NCI-H128 (cell line): ENCODE measurements around the gene SNPH.

Experiments
- DNase-seq: peaks from one replicate; lab custom pipeline; 2025; ENCODE audit not compliant: unreplicated experiment; lab: John Stamatoyannopoulos, UW

Gene SNPH

DNA sequence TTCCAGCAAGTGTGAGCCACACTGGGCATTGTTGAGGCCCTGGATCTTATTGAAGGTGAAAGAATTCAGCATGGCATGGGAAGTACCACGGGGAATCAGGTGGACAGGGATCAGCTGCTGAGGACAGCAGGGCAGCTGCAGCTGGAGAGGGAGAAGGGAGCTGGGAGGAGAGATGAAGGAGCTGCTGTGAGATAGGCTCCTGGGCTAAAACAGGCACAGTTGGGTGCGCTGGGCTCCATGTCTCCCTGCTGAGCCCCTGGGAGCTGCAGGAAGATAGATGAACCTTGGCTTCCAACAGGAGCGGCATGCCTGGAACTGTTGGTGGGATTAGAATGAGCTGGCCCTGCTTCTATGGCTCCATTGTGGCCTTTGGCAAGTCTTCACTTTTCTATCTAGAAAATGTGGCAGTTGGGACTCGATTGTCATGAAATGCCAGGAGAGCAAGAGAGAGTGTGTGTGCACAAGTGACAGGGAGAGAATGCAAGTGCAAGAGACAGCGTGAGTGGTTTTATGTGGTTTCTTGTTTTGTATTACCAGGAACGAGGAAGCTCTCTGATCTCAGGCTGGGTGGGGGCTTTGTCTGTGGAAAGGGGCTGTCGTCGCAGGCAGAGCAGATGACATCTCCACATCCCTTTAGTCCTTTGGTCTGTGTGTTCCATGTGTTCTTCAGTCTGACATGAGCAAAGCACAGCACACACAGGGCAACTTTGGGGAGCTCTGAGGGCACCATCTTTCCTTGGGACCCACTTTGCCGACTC is 20.4 kb downstream of the SNPH start:
- DNase-seq = no peak

DNA sequence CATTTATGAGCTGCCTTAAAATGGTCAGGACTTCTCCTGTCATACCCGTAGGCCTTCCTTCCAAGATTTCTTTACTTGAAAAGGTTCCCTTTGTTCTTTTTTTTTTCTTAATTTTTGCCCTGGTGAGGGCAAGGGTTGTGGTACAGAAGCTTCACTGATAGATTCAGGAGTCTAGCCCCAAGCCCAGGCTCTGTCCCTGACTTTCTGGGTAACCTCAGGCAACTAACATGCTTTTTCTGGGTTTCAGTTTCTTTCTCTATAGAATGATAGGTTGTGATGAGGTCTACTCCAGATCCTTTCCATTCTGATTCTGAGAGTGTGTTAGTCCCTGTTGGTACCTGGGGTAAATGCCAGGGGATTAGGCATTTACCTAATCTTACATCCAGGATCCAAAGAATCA is 21.2 kb downstream of the SNPH start:
- DNase-seq = no peak

DNA sequence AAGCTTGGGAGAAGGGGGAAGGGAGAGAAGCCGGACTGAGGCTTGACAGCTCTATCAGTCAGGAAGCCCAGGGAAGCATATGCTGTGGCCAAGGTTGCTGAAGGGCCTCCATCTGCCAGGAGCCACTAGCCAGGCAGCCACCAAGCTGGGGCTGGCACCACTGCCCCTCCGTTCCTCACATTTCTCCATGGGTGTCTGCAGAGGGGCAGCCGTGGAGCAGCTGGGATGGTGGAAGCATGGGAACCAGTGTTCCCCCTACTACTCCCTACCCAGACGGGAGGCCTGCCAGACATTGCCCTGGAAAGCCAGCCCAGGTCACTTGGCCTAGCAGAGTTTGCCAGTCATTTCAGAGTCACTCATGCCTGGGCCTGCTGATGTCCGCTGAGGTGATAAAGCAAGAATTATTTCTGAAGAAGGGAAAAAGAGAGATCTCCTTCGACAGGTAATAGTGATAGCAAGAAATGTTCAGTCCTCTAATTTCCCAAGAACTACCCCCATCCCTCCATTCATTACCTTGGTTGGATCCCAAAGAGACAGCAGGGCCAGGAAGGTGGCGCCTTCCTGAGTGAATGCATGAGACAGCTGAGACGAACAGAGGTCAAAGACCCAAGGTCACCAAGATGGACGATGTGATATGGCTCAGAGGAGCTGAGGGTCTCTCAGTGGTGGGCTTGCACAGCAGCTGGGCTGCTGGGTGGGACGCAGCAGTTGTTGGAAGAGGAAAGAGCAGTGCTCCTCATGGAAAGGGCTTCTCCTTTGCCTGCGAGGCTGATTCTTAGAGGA is 21.9 kb downstream of the SNPH start:
- no peak for DNase-seq

DNA sequence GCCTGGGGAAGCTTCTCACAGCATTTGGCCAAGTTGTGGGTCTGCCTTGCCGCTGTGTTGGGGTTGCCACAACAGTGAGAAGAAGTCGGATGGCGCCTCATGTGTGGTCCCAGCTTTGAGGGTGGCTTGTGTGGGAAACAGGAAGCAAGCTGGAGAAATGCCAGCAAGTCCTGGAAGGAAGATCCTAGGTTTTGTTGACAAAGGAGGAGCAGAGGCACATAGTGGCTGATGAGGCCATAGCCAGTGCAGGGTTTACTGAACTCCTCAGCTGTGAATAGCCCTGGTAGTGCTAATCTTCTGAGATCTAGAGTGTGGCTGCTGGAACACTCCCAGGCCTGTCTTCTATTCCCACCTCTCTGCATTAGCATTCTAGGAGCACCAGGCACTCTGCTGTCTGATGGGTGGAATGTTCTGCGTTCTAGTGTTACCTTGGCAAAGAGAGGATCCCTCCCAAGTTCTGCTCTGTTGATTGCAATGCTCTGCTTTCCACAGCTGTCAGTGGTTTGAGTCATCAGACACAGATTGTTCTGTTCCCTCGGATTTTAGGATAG is 25.2 kb downstream of the SNPH start:
- no peak for DNase-seq

DNA sequence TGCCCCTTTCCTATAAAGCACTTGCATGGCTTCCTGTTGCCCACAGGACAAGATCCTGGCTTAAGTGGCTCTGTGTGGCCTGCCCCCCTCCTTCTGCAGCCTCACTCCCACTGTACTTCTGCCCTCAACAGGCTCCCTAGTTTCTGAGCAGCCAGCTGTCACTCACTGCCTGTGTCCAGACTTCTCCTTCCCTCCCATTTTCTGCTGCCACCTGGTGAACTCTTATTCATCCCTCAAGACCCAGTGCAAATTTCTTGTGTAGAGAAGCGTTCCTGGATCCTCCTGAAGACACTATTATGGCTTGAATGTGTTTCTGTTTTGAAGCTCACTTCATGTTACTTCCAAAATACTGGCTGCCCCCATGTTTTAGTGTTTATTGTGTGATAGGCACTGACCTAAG is 26.5 kb downstream of the SNPH start:
- DNase-seq = no peak

DNA sequence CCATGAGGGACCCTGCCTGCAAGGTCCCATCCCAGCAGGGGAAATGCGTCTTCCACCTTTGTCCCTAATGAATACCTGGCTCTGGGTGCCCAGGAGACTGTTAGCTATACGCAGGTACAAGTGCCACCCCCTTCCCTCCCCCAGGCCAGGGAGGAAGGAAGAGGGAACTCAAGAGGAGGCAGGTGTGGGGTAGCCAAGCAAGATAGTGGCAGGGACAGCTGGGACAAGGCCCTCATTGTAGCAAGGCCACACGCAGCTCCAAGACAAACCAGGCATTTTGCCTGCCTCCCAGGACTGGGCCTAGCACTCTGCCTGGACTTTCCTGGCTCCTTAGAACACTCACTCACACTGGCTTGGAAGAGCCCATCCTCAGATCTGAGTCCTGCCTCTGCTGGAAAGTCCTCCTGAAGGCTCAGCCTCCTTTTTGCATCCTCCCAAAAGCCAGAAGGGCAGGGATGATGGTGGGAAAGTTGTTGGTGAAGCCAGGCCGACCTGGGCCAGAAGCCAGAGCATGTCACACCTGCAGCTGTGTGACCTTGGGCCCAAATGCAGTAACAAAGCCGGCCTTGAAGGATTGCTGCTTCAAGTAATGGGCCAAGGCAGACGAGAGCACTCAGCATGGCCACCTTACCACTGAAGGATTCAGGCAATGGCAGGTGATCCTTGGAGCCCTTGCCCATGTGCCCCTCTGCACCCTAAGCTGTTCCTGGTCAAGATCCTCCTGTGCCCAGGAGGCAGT is 27.7 kb downstream of the SNPH start:
- no peak for DNase-seq

DNA sequence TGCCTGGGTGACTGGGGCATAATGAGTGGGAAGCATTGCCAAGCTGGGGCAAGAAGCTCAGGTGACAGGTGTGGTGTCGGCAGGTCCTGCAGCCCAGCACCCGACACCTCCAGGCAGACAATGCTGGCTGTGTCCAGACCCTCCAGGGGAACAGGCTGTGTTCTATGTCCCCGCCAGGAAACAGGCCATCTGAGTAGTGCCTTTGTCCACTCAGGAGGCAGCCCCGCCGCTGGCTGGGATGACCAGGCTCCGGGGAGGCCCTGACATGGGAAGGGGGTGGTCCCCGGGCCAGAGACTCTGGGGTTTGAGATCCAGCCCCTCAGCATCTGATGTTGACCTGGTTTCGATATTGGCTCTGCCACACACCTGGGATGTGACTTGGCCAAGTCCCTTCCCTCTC is 28.4 kb downstream of the SNPH start:
- no peak for DNase-seq

DNA sequence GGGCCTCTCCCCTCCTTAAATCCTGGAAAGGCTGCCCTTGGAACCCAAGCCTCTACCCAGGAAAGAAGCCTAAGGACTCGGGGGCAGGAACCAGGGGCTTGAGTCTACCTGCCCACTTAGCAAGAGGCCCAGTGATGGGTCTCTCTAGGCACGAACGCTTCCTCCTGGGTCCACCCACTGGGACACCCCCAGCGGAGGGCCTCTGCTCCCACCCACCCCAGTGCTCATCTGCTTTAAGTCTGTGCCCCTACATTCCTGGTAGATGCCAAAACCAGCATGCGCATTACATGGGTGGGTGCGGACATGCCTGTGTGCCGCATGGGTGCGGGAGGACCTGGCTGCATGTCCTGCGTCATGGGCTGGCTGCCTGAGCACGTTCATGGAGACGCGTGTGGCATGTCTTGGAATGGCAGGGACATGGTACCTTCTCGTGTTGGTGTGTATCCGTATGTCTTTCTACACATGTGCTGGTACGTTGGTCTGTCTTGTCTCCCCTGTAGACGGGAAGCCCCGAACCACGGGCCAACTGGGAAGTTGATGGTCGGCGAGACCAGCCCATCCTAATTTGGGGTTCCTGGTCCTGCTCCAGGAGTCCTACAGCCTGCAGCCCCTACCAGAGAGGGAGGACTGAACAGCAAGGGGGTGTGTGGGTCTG is 29.3 kb downstream of the SNPH start:
- DNase-seq = no peak

DNA sequence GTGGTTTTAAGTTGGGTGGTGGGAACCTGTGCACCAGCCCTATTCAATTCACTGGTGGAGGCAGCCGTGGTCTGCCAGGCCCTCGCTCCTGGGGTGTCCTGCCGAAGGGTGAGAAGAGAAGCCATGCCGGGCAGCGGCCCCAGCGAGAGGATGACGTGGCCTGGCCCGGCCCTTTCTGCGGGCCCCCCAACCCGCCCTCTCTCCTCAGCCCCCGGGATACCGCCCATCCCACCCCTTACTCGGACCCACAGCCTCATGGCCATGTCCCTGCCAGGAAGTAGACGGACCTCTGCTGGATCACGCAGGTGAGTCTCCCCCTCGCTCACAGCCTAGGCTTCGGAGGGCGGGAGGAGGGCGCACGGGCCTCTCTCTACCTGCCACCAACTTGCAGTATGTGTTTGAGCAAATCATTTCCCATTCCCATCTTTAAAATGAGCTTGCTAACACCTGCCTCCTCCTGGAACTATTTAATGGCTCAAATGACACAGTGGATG is 30.1 kb downstream of the SNPH start:
- no peak for DNase-seq

DNA sequence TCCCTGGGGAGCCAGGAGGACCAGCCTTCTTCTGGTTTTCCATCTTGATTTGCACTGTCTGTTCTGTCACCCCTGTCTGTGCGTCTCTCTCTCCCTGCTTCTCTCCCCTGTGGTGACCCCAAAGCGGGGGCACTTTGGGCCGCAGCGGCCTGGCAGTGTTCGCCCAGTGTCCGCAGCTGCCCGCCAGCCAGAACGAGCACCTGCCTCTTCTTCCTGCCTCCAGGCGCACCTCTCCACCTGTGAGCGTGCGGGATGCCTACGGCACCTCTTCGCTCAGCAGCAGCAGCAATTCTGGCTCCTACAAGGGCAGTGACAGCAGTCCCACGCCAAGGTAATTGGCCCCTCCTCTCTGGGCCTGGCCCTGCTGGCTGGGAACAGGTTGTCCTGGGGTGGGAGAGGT is 30.8 kb downstream of the SNPH start:
- DNase-seq = no peak

DNA sequence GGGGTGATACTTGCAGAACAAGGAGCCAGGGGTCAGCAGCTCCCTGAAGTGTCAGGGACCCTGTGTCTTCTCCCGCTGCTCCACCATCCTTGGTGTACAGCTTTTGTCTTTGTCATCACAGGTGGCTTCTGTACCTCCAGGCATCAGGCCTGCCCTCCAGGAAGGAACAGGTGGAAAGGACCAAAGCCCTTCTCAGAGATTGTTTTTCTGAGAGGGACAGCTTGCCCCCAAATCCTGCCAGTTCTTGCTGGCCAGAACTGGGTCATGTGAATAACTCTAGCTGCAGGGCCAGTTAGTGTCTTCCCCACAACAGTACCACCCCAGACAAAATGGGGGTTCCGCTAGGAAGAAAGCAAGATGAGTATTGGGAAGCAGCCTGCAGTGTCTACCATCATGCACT is 31.4 kb downstream of the SNPH start:
- no peak for DNase-seq

DNA sequence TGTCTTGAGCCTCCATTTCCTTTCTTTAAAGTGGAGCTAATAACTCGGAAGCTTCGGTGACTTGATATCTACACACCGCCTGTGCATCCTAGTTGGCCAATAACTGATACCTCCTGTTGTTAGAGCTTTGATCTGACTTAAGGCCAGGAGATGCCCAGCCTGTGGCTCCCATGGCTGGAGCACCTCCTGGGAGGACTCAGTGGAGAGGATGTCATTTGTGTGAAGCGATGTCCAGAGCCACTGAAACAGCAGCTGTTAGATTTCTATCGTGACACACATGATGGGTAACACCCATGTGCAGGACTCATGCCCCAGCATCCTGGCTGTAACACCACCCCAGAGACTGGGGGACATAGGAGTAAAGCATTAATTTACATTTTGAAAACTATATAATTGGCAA is 32.1 kb downstream of the SNPH start:
- no peak for DNase-seq

DNA sequence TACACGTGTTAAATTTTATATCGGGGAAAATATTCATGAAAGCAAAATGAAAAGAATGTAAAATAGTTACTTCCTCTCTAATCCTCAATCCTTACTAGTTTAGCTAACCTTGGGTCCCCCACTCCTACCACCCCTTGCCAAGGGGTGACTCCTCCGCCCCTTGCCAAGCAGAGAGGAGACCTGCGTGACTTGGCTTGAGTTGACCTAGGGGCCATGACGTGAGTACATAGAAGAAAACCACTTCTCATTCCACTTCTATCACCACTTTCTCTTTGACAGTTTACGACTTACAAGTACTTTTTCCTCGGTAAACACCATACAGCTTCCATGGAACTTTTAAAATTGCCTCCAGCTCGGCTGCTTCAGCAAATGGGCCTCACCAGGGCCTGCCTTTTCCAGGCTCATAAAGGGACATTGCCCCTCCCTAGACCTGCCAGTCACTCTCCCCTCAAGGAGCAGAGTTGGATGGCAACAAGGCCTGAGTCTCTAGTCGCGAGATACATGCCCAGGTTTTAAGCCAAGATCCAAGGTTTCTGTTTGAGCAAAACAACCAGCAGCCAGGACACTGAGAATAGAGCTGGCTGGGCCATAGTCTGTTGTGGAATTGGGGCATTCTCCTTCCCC is 32.9 kb downstream of the SNPH start:
- DNase-seq = no peak

DNA sequence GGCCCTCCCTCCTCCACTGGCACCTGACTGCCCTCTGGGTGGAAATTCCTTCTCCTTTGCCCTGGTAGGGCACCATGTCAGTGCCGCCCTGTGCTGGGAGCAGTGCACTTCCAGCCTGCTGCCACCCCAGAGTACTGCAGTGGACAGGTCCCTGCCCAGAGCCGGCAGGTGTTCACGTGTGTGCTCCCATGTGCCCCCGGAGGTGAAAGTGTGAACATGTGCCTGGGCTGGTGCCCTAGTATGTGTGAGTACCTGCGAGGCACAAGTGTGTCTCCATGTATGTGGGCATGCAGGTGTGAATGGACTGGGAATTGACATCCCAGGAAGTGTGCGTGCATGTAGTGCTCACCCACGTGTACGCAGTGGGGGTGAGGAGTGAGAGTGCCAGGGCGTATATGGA is 33.4 kb downstream of the SNPH start:
- DNase-seq = no peak

DNA sequence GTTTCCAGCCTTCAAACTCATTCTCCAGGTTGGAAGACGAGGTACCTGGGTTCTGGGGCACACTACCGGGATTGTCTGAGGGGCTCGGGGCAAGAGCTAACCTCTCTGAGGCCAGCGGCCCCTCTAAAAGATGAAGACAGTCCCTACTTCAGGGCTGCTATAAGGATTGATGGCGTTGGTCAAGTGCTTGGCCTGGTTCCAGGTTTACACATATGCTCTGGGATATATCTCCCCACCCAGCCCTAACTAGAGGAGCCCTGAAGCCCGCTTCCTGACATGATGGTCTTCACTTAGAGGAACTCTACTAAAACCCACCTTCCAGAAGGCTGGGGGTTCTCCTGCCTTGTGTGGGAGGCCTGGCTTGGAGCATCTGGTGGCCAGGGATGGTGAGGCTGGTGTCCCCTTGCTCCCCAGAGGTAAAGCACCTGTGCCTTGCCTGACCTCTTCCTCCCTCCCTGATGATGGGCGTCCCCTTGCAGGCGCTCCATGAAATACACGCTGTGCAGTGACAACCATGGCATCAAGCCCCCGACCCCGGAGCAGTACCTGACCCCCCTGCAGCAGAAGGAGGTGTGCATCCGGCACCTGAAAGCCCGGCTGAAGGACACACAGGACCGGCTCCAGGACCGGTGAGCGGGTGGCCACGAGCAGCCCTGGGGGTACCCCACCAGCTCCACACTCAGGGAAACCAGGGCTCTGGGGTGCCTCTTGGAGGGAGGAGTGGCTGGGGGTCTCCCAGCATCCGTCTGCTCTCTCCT is 34.2 kb downstream of the SNPH start:
- DNase-seq = no peak

DNA sequence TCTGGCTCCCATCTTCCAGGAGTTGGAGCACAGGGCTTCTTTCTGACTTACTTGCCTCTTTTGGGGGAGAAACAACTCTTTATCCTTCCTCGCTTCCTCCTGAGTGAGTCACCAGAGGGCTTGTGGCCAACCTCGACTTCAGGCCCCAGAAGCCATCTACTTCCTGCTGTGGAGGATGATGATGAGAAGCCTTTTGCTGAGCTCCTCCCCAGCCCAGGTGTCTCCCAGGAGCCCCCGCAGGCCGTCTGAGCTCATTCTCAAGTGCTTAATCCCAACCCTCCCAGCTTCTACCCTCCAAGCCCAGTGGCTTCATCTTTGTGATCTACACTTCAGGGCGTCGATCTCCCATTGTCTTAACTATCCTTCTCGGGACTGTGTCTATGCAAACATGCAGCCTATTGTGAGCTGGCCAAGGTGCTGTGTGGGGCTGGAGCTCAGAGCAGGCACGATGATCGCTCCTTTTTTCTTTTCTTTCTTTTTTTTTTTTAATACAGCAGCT is 35.0 kb downstream of the SNPH start:
- no peak for DNase-seq

DNA sequence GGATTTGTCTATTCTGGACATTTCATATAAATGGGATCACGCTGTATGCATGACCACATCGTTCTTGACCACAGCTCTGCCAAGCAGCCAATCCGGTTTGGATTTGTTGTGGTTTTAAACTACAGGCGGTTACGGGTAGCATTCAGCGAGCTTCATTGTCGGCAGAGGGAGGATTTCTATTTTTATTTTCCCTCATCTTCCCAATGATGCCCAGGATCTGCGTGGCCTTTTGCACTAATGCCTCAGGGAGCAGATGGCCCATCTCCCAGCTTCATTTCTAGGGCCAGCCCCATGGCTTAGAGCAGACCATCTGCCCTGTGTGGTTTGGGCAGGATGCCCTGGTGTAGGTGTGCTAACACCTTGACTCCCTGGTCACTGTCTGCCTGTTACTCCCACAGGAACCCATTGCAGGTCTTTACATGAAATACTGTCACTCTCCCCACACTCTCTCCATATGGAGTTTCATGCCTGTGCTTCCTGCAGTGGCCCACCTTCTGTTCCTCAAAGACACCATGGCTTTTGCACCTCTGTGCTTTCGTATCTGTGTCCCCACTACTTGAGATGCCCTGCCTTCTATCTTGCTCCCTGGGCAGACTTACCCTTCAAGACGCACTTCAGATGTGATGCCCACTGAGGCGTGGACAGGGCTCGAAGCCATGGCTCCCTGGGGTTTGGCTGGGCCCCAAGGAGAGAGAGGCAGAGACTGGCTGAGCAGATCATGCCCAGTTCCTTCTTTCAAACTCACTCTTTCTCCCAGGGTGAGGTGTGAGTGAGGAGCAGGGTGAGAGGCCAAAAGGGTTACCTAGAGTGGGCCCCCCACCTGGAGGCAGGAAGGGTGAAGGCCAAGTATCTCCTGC is 36.8 kb downstream of the SNPH start:
- no peak for DNase-seq

DNA sequence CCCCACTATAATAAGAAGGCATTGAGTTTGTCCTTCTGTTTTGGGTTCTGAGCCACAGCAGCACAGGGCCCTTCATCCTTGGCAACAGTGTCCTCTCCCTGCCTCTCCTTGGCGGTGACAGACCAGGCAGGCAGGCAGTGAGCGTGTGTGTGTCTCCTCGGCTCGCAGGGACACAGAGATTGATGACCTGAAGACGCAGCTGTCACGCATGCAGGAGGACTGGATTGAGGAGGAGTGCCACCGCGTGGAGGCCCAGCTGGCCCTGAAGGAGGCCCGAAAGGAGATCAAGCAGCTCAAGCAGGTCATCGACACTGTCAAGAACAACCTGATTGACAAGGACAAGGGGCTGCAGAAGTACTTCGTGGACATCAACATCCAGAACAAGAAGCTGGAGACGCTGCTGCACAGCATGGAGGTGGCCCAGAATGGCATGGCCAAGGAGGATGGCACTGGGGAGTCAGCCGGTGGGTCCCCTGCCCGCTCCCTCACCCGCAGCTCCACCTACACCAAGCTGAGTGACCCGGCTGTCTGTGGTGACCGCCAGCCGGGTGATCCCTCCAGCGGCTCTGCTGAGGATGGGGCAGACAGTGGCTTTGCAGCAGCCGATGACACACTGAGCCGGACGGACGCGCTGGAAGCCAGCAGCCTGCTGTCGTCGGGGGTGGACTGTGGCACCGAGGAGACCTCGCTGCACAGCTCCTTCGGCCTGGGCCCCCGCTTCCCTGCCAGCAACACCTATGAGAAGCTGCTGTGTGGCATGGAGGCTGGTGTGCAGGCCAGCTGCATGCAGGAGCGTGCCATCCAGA is 38.8 kb downstream of the SNPH start:
- no peak for DNase-seq
